Measurements from ENCODE around the gene NOP53. TPM values are rescaled to one million over a fixed set of nuclear protein-coding genes. Genes with fewer than 3 reads are reported as not detected.
"Not testable (repeated sequence)": the region's sequence is repeated elsewhere in the genome, so short reads cannot be mapped to it uniquely, and the experiment has no call there.

The NOP53 gene
- total and polyA plus RNA-seq, 2 of the 8 experiments (the other 6 are each of a cell fraction or from before 2014, with no cell fraction given): 107 to 245 TPM

DNA sequence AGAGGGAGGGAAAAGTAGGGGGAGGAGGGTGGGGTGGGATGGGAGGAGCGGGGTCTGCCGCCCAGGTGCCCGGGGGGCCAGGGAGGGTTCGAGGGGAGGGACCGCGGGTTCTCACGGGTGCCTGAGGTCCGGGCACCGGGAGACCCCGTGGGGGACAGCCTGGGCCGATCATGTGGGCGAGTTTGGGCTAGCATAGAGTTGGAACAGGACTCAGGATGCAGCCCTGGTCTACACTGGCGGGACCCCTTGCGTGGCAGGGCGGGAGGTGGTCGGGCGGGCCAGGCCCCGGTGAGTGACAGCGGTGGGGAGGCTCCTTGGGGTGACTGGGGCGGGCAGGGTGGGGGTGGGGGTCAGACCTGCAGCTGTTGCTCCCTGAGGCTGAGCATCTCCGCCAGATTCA is 57.8 kb downstream of the NOP53 start:
- H2AK5ac ChIP-seq (ENCODE audit: low read depth, low read length); H3K23ac ChIP-seq (ENCODE audit: insufficient read length); H3K23me2 ChIP-seq (ENCODE audit: low read depth, low read length); H3K4me1 ChIP-seq (replicated peaks in 1 of 4; ENCODE audit: control insufficient read depth in 3 of 4, insufficient read depth in 4 of 4, low read length in 3 of 4); H4K91ac ChIP-seq (replicated peaks; ENCODE audit: insufficient read length, low read length); H3K79me2 ChIP-seq (ENCODE audit: control insufficient read depth in 1 of 2, insufficient read depth in 2 of 2, low read length in 2 of 2); H3K79me1 ChIP-seq (ENCODE audit: low read depth, low read length); H4K8ac ChIP-seq (ENCODE audit: extremely low read depth, insufficient read depth, low read length); H3K18ac ChIP-seq (ENCODE audit: extremely low read depth, low read length); H3K14ac ChIP-seq (ENCODE audit: insufficient read length); H3K56ac ChIP-seq (replicated peaks; ENCODE audit: insufficient read length, low read depth, low read length); H2BK15ac ChIP-seq (ENCODE audit: low read length); H3K9ac ChIP-seq (replicated peaks in 1 of 4; ENCODE audit: extremely low read depth in 1 of 4, low read depth in 3 of 4, low read length in 3 of 4); H3K4ac ChIP-seq (replicated peaks; ENCODE audit: insufficient read length, low read depth, low read length); H4K20me1 ChIP-seq (replicated peaks in 1 of 2; ENCODE audit: control insufficient read depth in 1 of 2, insufficient read depth in 2 of 2, low read length in 2 of 2); H3K4me2 ChIP-seq (ENCODE audit: insufficient read depth in 1 of 2, low read depth in 2 of 2, low read length in 2 of 2); H4K5ac ChIP-seq (ENCODE audit: insufficient read length, low read depth, low read length); H3K27ac ChIP-seq (ENCODE audit: low read depth, low read length); CTCF ChIA-PET (ENCODE audit: partially characterized antibody); H2BK120ac ChIP-seq (replicated peaks; ENCODE audit: low read depth, low read length); H2AFZ ChIP-seq (ENCODE audit: low read length); POLR2A ChIA-PET (ENCODE audit: partially characterized antibody); H3K27me3 ChIP-seq (replicated peaks in 1 of 4; ENCODE audit: control insufficient read depth in 3 of 4, extremely low read depth in 1 of 4, insufficient read depth in 3 of 4, low read length in 3 of 4); H3K4me3 ChIP-seq (ENCODE audit: extremely low read depth in 1 of 4, insufficient read depth in 2 of 4, low read depth in 3 of 4, low read length in 4 of 4); FAIRE-seq; H3K9me3 ChIP-seq (ENCODE audit: insufficient read depth in 2 of 2, low read depth in 1 of 2, low read length in 1 of 2); H2BK20ac ChIP-seq (ENCODE audit: low read length); DNase-seq (ENCODE audit: low read depth in 1 of 2, low spot score in 2 of 2); H3K36me3 ChIP-seq (ENCODE audit: control insufficient read depth in 2 of 4, insufficient read depth in 4 of 4, low read length in 3 of 4); H2BK5ac ChIP-seq (ENCODE audit: low read depth, low read length); H2BK12ac ChIP-seq (ENCODE audit: low read depth, low read length): not testable (repeated sequence)
- 82% methylated on average over 4 of the region's 21 CpGs; no CpG with 5 or more reads in 1 of the 2 experiments for WGBS, 2 experiments (ENCODE audit: extremely low coverage in 1 of 2, insufficient coverage in 1 of 2, insufficient read length in 1 of 2, insufficient replicate concordance in 2 of 2, low coverage in 1 of 2, low lambda C conversion rate in 2 of 2, missing lambda C conversion rate in 1 of 2)

DNA sequence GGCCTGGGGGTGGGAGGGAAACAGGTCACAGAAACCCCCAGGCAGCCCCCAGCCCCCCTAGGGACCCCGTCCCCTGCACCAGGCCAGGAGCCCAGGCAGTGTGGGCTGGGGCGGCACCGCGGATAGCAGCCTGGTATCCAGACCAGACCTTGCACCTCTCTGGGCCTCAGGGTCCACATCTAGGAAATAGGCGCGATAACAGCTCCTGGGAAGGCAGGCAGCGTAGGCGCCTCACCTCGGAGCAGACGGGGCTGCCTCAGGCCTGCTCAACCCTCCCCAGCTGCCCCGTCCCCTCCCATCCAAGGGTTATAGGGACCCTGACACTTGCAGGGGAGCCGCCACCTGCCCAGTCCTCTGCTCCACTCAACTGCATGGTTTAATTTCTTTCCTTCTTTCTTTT is 58.3 kb downstream of the NOP53 start:
- H3K9me3 ChIP-seq (ENCODE audit: insufficient read depth in 2 of 2, low read depth in 1 of 2, low read length in 1 of 2); H3K56ac ChIP-seq (replicated peaks; ENCODE audit: insufficient read length, low read depth, low read length); H3K9ac ChIP-seq (replicated peaks in 1 of 4; ENCODE audit: extremely low read depth in 1 of 4, low read depth in 3 of 4, low read length in 3 of 4); H3K79me2 ChIP-seq (ENCODE audit: control insufficient read depth in 1 of 2, insufficient read depth in 2 of 2, low read length in 2 of 2); H3K4me3 ChIP-seq (ENCODE audit: extremely low read depth in 1 of 4, insufficient read depth in 2 of 4, low read depth in 3 of 4, low read length in 4 of 4); H3K18ac ChIP-seq (ENCODE audit: extremely low read depth, low read length); H4K8ac ChIP-seq (ENCODE audit: extremely low read depth, insufficient read depth, low read length); H3K36me3 ChIP-seq (ENCODE audit: control insufficient read depth in 2 of 4, insufficient read depth in 4 of 4, low read length in 3 of 4); H3K4me2 ChIP-seq (ENCODE audit: insufficient read depth in 1 of 2, low read depth in 2 of 2, low read length in 2 of 2); POLR2A ChIA-PET (ENCODE audit: partially characterized antibody); H3K4ac ChIP-seq (replicated peaks; ENCODE audit: insufficient read length, low read depth, low read length); H3K27ac ChIP-seq (ENCODE audit: low read depth, low read length); H4K20me1 ChIP-seq (replicated peaks in 1 of 2; ENCODE audit: control insufficient read depth in 1 of 2, insufficient read depth in 2 of 2, low read length in 2 of 2); H2BK15ac ChIP-seq (ENCODE audit: low read length); H2BK5ac ChIP-seq (ENCODE audit: low read depth, low read length); H3K79me1 ChIP-seq (ENCODE audit: low read depth, low read length); H3K23ac ChIP-seq (ENCODE audit: insufficient read length); H4K91ac ChIP-seq (replicated peaks; ENCODE audit: insufficient read length, low read length); CTCF ChIA-PET (ENCODE audit: partially characterized antibody); H3K27me3 ChIP-seq (replicated peaks in 1 of 4; ENCODE audit: control insufficient read depth in 3 of 4, extremely low read depth in 1 of 4, insufficient read depth in 3 of 4, low read length in 3 of 4); H2BK12ac ChIP-seq (ENCODE audit: low read depth, low read length); H2BK20ac ChIP-seq (ENCODE audit: low read length); H2AFZ ChIP-seq (ENCODE audit: low read length); H3K4me1 ChIP-seq (replicated peaks in 1 of 4; ENCODE audit: control insufficient read depth in 3 of 4, insufficient read depth in 4 of 4, low read length in 3 of 4); H3K23me2 ChIP-seq (ENCODE audit: low read depth, low read length); FAIRE-seq; H4K5ac ChIP-seq (ENCODE audit: insufficient read length, low read depth, low read length); H2BK120ac ChIP-seq (replicated peaks; ENCODE audit: low read depth, low read length); H2AK5ac ChIP-seq (ENCODE audit: low read depth, low read length); DNase-seq (ENCODE audit: low read depth in 1 of 2, low spot score in 2 of 2); H3K14ac ChIP-seq (ENCODE audit: insufficient read length): not testable (repeated sequence)
- no CpG with 5 or more reads among the region's 12 CpGs for WGBS, 2 experiments (ENCODE audit: extremely low coverage in 1 of 2, insufficient coverage in 1 of 2, insufficient read length in 1 of 2, insufficient replicate concordance in 2 of 2, low coverage in 1 of 2, low lambda C conversion rate in 2 of 2, missing lambda C conversion rate in 1 of 2)
